Measurements from ENCODE around the gene SKIC3. TPM values are rescaled to one million over a fixed set of nuclear protein-coding genes. Genes with fewer than 3 reads are reported as not detected.

SKIC3 gene
- total and polyA plus RNA-seq, 4 donors: 13.4 to 53.8 (median 29.0) TPM

- Histone ChIP-seq H3K9ac (ENCODE audit: low read depth in 1 of 2, low read length in 2 of 2) (no peak overlapping the region), H3K4me1 (ENCODE audit: control insufficient read depth in 4 of 4, insufficient read depth in 4 of 4, low read length in 3 of 4) (no peaks in the 10 kb centered on the region), H3K27me3 (ENCODE audit: control insufficient read depth in 4 of 4, insufficient read depth in 4 of 4, low read length in 3 of 4) (no peaks in the 10 kb centered on the region), H3K36me3 (ENCODE audit: control insufficient read depth in 4 of 4, insufficient read depth in 3 of 4, low read depth in 1 of 4, low read length in 3 of 4) (peaks cover 2 to 44% (median 33%) of the 10 kb centered on the region in 4 donors), H3K9me3 (ENCODE audit: control insufficient read depth in 4 of 4, low read length in 3 of 4) (no peaks in the 10 kb centered on the region), H3K27ac (ENCODE audit: low read depth in 1 of 2, low read length in 2 of 2) (no peak overlapping the region), H3K4me3 (ENCODE audit: low read depth in 1 of 3, low read length in 3 of 3) (no peak overlapping the region)
- DNase-seq (ENCODE audit: low spot score): no peak
- TF ChIP-seq GABPA (IDR thresholded peaks at IDR 0.05 in 1 of 2, conservative IDR thresholded peaks at IDR 0.05 in 1 of 2): no peak
- TF ChIP-seq NR2F2 (IDR thresholded peaks at IDR 0.05): no peak
- no peak for TF ChIP-seq ATF3 (IDR thresholded peaks at IDR 0.05)
- no peak for TF ChIP-seq EGR1 (IDR thresholded peaks at IDR 0.05; ENCODE audit: low read depth in 2 of 2)
- TF ChIP-seq FOXA2 (IDR thresholded peaks at IDR 0.05): no peak
- TF ChIP-seq FOXA1 (IDR thresholded peaks at IDR 0.05): no peak
- TF ChIP-seq YY1 (IDR thresholded peaks at IDR 0.05): no peak
- 93% methylated on average over 1 of the region's 1 CpG for WGBS
These were observed 35.6 kb downstream of the SKIC3 start for GRCh38 chr5:95519151-95519550.

- H3K27ac ChIP-seq (ENCODE audit: low read depth in 1 of 2, low read length in 2 of 2): no peak overlapping the region
- H3K4me3 ChIP-seq (ENCODE audit: low read depth in 1 of 3, low read length in 3 of 3): no peak overlapping the region
- 97% methylated on average over 2 of the region's 2 CpGs for WGBS
- no peaks in the 10 kb centered on the region for H3K27me3 ChIP-seq (ENCODE audit: control insufficient read depth in 4 of 4, insufficient read depth in 4 of 4, low read length in 3 of 4)
- DNase-seq (ENCODE audit: low spot score): no peak
- H3K9ac ChIP-seq (ENCODE audit: low read depth in 1 of 2, low read length in 2 of 2): no peak overlapping the region
- peaks cover 4 to 49% (median 37%) of the 10 kb centered on the region in 4 donors for H3K36me3 ChIP-seq (ENCODE audit: control insufficient read depth in 4 of 4, insufficient read depth in 3 of 4, low read depth in 1 of 4, low read length in 3 of 4)
- no peak for TF ChIP-seq GABPA (IDR thresholded peaks at IDR 0.05 in 1 of 2, conservative IDR thresholded peaks at IDR 0.05 in 1 of 2)
- no peak for TF ChIP-seq FOXA2 (IDR thresholded peaks at IDR 0.05)
- TF ChIP-seq RXRA (IDR thresholded peaks at IDR 0.05): no peak
- TF ChIP-seq YY1 (IDR thresholded peaks at IDR 0.05): no peak
- TF ChIP-seq HNF4A (conservative IDR thresholded peaks at IDR 0.05): no peak
- TF ChIP-seq ZBTB33 (IDR thresholded peaks at IDR 0.05): no peak
- no peak for TF ChIP-seq RAD21 (IDR thresholded peaks at IDR 0.05)
- TF ChIP-seq CTCF (IDR thresholded peaks at IDR 0.05; ENCODE audit: low read depth, low read length, missing input control): no peak
- no peak for TF ChIP-seq FOXA1 (IDR thresholded peaks at IDR 0.05)
- no peak for TF ChIP-seq MAX (IDR thresholded peaks at IDR 0.05)
- TF ChIP-seq REST (IDR thresholded peaks at IDR 0.05): no peak
- no peaks in the 10 kb centered on the region for H3K4me1 ChIP-seq (ENCODE audit: control insufficient read depth in 4 of 4, insufficient read depth in 4 of 4, low read length in 3 of 4)
- no peaks in the 10 kb centered on the region for H3K9me3 ChIP-seq (ENCODE audit: control insufficient read depth in 4 of 4, low read length in 3 of 4)
These were observed 36.4 kb downstream of the SKIC3 start for GRCh38 chr5:95518417-95518816.
